Medulla oblongata (tissue), 1 donor: Measurements from ENCODE around the gene AFAP1L2.
A peak's percentile ranks its signal among the peaks of the same experiment; 100 is the strongest.

Experiments
- DNase-seq: peaks from one replicate; pipeline ENCODE4 v3.0.0-alpha.2; 2015; ENCODE audit errors: extremely low spot score

Gene AFAP1L2

GRCh38 chr10:114412907-114413797 is 8.8 kb upstream of the AFAP1L2 start:
- no peak for DNase-seq

GRCh38 chr10:114408968-114409444 is 4.7 kb upstream of the AFAP1L2 start:
- DNase-seq, result no peak

- no peak for DNase-seq
These were observed 4.0 kb upstream of the AFAP1L2 start for GRCh38 chr10:114408112-114408967.

GRCh38 chr10:114406455-114406854 is 2.2 kb upstream of the AFAP1L2 start:
- DNase-seq, result no peak

GRCh38 chr10:114405011-114405350 is 679 bp upstream of the AFAP1L2 start:
- no peak for DNase-seq

GRCh38 chr10:114403541-114404161 is 651 bp downstream of the AFAP1L2 start:
- no peak for DNase-seq

GRCh38 chr10:114402871-114403540 is 1.3 kb downstream of the AFAP1L2 start:
- no peak for DNase-seq

- DNase-seq, result no peak
These were observed 2.1 kb downstream of the AFAP1L2 start for GRCh38 chr10:114402233-114402632.

- DNase-seq, result peak; percentile 36
These were observed 3.0 kb downstream of the AFAP1L2 start for GRCh38 chr10:114401195-114401791.

GRCh38 chr10:114400091-114400490 is 4.2 kb downstream of the AFAP1L2 start:
- no peak for DNase-seq

GRCh38 chr10:114399576-114399975 is 4.7 kb downstream of the AFAP1L2 start:
- DNase-seq, result no peak

GRCh38 chr10:114398587-114399331 is 5.5 kb downstream of the AFAP1L2 start:
- DNase-seq, result no peak

- DNase-seq, result no peak
These were observed 6.6 kb downstream of the AFAP1L2 start for GRCh38 chr10:114397651-114398145.

- DNase-seq, result no peak
These were observed 7.8 kb downstream of the AFAP1L2 start for GRCh38 chr10:114396464-114396863.

- DNase-seq, result peak; percentile 72
These were observed 8.8 kb downstream of the AFAP1L2 start for GRCh38 chr10:114395366-114396022.

GRCh38 chr10:114394531-114394930 is 9.8 kb downstream of the AFAP1L2 start:
- no peak for DNase-seq

- no peak for DNase-seq
These were observed 10.4 kb downstream of the AFAP1L2 start for GRCh38 chr10:114393886-114394285.

GRCh38 chr10:114393482-114393881 is 10.8 kb downstream of the AFAP1L2 start:
- DNase-seq, result no peak

GRCh38 chr10:114392112-114392835 is 12.0 kb downstream of the AFAP1L2 start:
- DNase-seq, result no peak
